Heart left ventricle (tissue), 16 donors: ENCODE measurements around the gene ZNF672. TPM values are rescaled to one million over a fixed set of nuclear protein-coding genes. Genes with fewer than 3 reads are reported as not detected.

Source experiments
- ATAC-seq, 4 donors: fragments of 200-7000 bp; cut with Tn5 transposase; one replicate each; pipeline ENCODE4 v1.9.1; 2020 to 2022; ENCODE audit warnings: moderate library complexity in 4 of 4, mild to moderate bottlenecking in 3 of 4, moderate number of reproducible peaks in 1 of 4
- DNase-seq, 5 donors: peaks; one replicate each; pipeline ENCODE4 v3.0.0-alpha.2; 2020
- H3K27ac ChIP-seq, 12 donors: fragments of 200-600 bp; sonication (generic) in 4 of 12; one replicate each; pipeline versions ENCODE4 v1.5.0 to v1.8.0; 2016 to 2022; ENCODE audit warnings: mild to moderate bottlenecking in 2 of 12
- H3K27me3 ChIP-seq, 9 donors: fragments of 200-600 bp; sonication (generic) in 2 of 9; one replicate each; pipeline versions ENCODE4 v1.5.1 to v1.8.0; 2016 to 2022; ENCODE audit warnings: mild to moderate bottlenecking in 3 of 9
- H3K36me3 ChIP-seq, 9 donors: fragments of 200-600 bp; sonication (generic) in 2 of 9; one replicate each; pipeline versions ENCODE4 v1.5.0 to v1.8.0; 2018 to 2022; ENCODE audit warnings: mild to moderate bottlenecking in 2 of 9
- H3K4me1 ChIP-seq, 12 donors: fragments of 200-600 bp; sonication (generic) in 4 of 12; one replicate each; pipeline versions ENCODE4 v1.5.0 to v1.8.0; 2016 to 2022; ENCODE audit warnings: mild to moderate bottlenecking in 3 of 12
- H3K4me3 ChIP-seq, 12 donors: fragments of 200-600 bp; sonication (generic) in 4 of 12; one replicate each; pipeline versions ENCODE4 v1.5.0 to v1.8.0; 2017 to 2022; ENCODE audit warnings: mild to moderate bottlenecking in 9 of 12, moderate library complexity in 4 of 12
- H3K9me3 ChIP-seq, 12 donors: fragments of 200-600 bp; sonication (generic) in 4 of 12; one replicate each; pipeline versions ENCODE4 v1.5.0 to v1.8.0; 2016 to 2022; ENCODE audit warnings: mild to moderate bottlenecking in 1 of 12
- CTCF ChIP-seq, 12 donors: fragments of 200-600 bp; sonication (generic) in 4 of 12; IDR thresholded peaks; one replicate each; pipeline versions ENCODE4 v1.5.0 to v1.8.0; 2018 to 2022; ENCODE audit warnings: antibody characterized with exemption in 12 of 12, mild to moderate bottlenecking in 5 of 12
- POLR2A ChIP-seq, 2 donors: fragments of 450-650 bp; IDR thresholded peaks; one replicate each; pipeline ENCODE4 v1.6.1; 2017; ENCODE audit warnings: antibody characterized with exemption in 2 of 2, mild to moderate bottlenecking in 2 of 2, moderate library complexity in 2 of 2
- WGBS, 4 donors: extraction: QIAGEN DNeasy Blood & Tissue Kit in 2 of 4; methylation state at CpG; one replicate each; pipeline versions ENCODE4 v1.1.5 to v1.1.7; 2013 to 2018; 5-methylcytosine and 5-hydroxymethylcytosine counted together
- intact Hi-C, 10 donors: fragments of 100-400 bp; cut with DNase I; formaldehyde crosslinking; loops; one replicate each; pipeline versions ENCODE4 v1.11.1 to v1.14.2; 2022
- polyA plus RNA-seq, 2 donors: library from polyadenylated mRNA; stranded (reverse); fragments of 200-250 nt; gene quantifications; one replicate each; pipeline ENCODE4 v1.2.3, GENCODE V29; 2013
- total RNA-seq, 9 donors: library from RNA; depleted of rRNA in 2 of 9; stranded (reverse); fragments of >200 nt in 2 of 9; fragmentation: NEBNext Ultra II Directional in 3 of 9; extraction: Animal tissue kit (Norgen Biotek cat#: 25700) in 3 of 9; gene quantifications; one replicate each; pipeline versions ENCODE4 v1.1.0 to v1.2.4, GENCODE V29; 2016 to 2023
- donor health status: ischemic (EF 13 %, LVEDD 7.1; RV severe dilation, severe dysfunction).
- donor health status: healthy with polysubstance abuse.
- donor health status: DM: no; HTN: yes; CAD: no.
- donor health status: DM: no; HTN: no; CAD: no.
- donor health status: ischemic (EF 25% LVEDD 6.9; RV normal size, moderate dysfunction).
- donor health status: ischemic (EF 25% LVEDD 5.7; RV mildly dilated, moderate dysfunction).
- donor health status: healthy.
- donor health status: DM: yes; HTN: yes; CAD: no.
- donor health status: ischemic (EF 35%, LVEDD 5.7; RV mildly dilated, moderate dysfunction).
- donor health status: nonischemic (EF 11% LVEDD 7.7; RV severe dilation, severe dysfunction).
- donor health status: DM: yes; HTN: yes; CAD: no.
- donor health status: PGD.
- donor health status: ischemic (EF 29% LVEDD 5.4; RV normal size, mild dysfunction).
- donor health status: nonischemic (EF 23%, LVEDD 6.1; RV moderate dilation, normal function).

The ZNF672 gene
- total and polyA plus RNA-seq, 11 donors: 20.5 to 63.8 (median 37.8) TPM

DNA sequence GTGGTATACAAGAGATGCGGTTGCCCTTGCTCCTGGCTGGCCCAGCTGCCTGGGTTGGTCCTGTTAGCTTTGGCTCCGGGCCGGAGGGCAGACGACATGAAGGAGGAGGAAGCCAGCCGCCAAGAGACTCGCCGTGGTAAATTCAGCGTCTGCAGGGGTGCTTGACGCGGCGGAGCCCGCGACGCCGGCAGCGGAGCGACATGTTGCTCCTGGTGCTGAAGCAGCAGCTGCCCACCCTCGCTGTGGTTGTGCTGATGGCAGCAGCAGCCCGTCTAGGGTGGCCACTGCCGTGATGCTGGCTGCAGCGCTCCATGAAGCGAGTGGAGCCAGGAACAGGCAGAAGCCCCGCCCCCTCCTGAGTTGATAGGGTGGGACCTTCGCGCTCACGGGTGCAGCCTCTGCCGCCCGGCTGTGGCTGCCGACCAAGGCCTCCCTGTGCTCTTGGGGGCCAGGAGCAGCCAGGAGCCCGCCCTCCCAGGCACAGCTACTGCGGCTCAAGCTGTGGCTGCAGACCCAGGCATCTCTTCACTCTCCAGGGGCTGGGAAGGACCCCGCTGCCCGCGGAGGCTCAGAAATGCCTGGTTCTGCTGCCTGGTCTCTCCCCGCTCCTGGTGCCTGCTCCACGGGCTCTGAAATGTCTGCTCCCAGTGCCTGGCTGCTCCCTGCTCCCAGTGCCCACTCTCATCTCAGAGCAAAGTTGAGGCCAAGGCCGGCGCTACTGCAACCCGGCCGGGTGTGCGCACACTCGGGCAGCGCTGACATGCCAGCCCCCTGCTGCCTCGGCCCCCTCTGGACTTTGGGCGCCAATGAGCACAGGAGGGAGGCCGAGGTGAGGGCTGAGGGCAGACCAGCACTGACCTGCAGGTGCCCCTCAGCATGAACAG lies 25.2 kb downstream of the ZNF672 start:
- intact Hi-C loops: no loop called here
- 5 to 7% (median 6%) methylated on average over 41 to 46 of the region's 46 CpGs for WGBS, 4 donors
- H3K27me3 ChIP-seq: no peaks in the 10 kb centered on the region
- peak overlapping the region in 11 of 12 donors; percentile 24 to 80 (median 67) for H3K27ac ChIP-seq
- peak in 1 of 2 donors; percentile 64 for TF ChIP-seq POLR2A (IDR thresholded peaks at IDR 0.05)
- TF ChIP-seq CTCF (IDR thresholded peaks at IDR 0.05): no peak
- peak; percentile 89 to 94 (median 91) for DNase-seq
- H3K4me1 ChIP-seq: peaks cover 0 to 30% (median 21%) of the 10 kb centered on the region in 12 donors
- peak overlapping the region; percentile 28 to 79 (median 62) for H3K4me3 ChIP-seq
- no peaks in the 10 kb centered on the region for H3K36me3 ChIP-seq
- H3K9me3 ChIP-seq: no peaks in the 10 kb centered on the region
- peak; percentile 73 to 85 (median 80) for ATAC-seq

GRCh38 chr1:248871837-248872401 lies 33.9 kb downstream of the ZNF672 start:
- no peak for TF ChIP-seq CTCF (IDR thresholded peaks at IDR 0.05)
- TF ChIP-seq POLR2A (IDR thresholded peaks at IDR 0.05): no peak

DNA sequence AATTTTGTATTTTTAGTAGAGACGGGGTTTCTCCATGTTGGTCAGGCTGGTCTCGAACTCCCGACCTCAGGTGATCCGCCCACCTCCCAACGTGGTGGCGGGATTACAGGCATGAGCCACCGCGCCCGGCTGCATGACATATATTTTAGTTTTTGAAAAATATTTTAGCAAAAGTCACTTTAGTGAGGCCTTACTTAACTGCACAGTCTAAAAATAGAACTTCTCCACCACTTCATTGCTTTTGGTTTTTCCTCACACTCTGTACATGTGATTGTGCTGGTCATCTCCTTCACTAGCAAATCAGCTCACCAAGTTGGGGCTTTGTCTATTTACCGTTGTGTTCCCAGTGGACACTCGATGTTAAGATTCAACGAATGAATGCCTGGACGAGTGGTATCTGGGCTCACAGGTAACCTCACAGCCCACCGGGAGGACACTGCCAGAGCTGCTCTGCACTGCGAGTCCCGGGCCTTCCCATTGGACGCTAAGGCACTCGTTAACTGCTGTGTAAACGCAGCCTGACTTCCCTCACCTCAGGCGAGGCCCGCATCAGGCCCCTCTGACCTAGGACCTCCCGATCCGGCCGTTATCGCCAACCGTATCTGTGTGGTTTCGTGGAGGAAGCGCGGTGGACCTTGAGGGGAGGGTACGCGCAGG lies 34.9 kb downstream of the ZNF672 start:
- intact Hi-C loops: loop anchor here in 4 of 10 donors (1.0 to 2.0 kb wide), 5 partner anchors 14 to 47 kb away; partner anchors contain the start of genes PGBD2 (in 3 of the 4) and ZNF692 (in 2 of the 4)
- peak overlapping the region; percentile 56 to 84 (median 70) for H3K4me3 ChIP-seq
- no peaks in the 10 kb centered on the region for H3K27me3 ChIP-seq
- TF ChIP-seq POLR2A (IDR thresholded peaks at IDR 0.05): no peak
- TF ChIP-seq CTCF (IDR thresholded peaks at IDR 0.05): no peak
- peak; percentile 57 to 75 (median 73) for ATAC-seq
- peak overlapping the region; percentile 88 to 96 (median 93) for H3K27ac ChIP-seq
- H3K9me3 ChIP-seq: no peaks in the 10 kb centered on the region
- WGBS, 4 donors: 1 to 4% (median 2%) methylated on average over 26 to 31 of the region's 31 CpGs
- peaks cover 0 to 12% (median 0%) of the 10 kb centered on the region in 12 donors for H3K4me1 ChIP-seq
- H3K36me3 ChIP-seq: no peaks in the 10 kb centered on the region
- peak in 4 of 5 donors; percentile 46 to 67 (median 58) for DNase-seq

More at GRCh38 chr1:248871837-248872401, 33.9 kb downstream of the ZNF672 start:
- Histone ChIP-seq H3K27me3 (no peaks in the 10 kb centered on the region), H3K27ac (peak overlapping the region in 4 of 12 donors; percentile 92 to 95 (median 94)), H3K36me3 (no peaks in the 10 kb centered on the region), H3K4me3 (peak overlapping the region in 3 of 12 donors; percentile 56 to 80 (median 70)), H3K9me3 (no peaks in the 10 kb centered on the region), H3K4me1 (peaks cover 0 to 12% (median 0%) of the 10 kb centered on the region in 12 donors)
- 95 to 99% (median 97%) methylated on average over 3 of the region's 3 CpGs for WGBS, 4 donors
- no peak for ATAC-seq
- no peak for DNase-seq
- intact Hi-C loops: loop anchor here in 1 of 10 donors (2.0 kb wide), 1 partner anchor 13 kb away; the partner anchor contains the start of gene ZNF692
